ENCODE data around the gene PDE9A. TPM values are rescaled to one million over a fixed set of nuclear protein-coding genes. Genes with fewer than 3 reads are reported as not detected.

PDE9A gene
- total RNA-seq, 2 donors from 2014 or later = 45.9 to 62.4 TPM

DNA sequence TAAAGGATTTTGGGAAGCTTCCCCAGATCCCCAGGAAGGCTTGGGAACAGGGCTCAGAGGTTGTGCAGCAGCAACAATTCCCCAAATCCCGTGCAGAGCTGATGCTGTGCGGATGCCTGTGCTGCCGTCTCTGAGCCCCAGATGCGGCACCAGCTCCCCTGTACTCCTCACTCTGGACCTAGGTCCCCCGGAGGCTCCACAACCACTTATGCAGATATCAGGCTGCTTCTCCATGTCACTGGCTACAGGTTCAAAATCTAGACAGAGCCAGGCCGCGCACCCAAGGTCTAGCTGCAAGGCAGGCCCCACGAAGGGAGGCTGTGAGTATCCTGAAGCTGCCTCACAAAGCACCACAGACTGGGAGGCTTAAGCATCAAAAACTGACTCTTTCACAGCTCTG lies 81.6 kb downstream of the PDE9A start:
- no peak overlapping the region for H3K4me3 ChIP-seq (ENCODE audit: low read length)
- H3K9ac ChIP-seq (ENCODE audit: extremely low read depth, low read length, poor library complexity, severe bottlenecking) = no peak overlapping the region
- no peak overlapping the region for H3K27ac ChIP-seq (ENCODE audit: low read depth, low read length)
- H3K4me3 Mint-ChIP-seq = no peak overlapping the region
- no peaks in the 10 kb centered on the region for H3K27me3 ChIP-seq (ENCODE audit: control insufficient read depth, insufficient read depth, low read length, poor library complexity, severe bottlenecking)
- H3K9me3 Mint-ChIP-seq = no peaks in the 10 kb centered on the region
- 93 to 95% methylated on average over 4 to 8 of the region's 8 CpGs for WGBS, 2 experiments (ENCODE audit: insufficient coverage in 1 of 2, insufficient read length in 1 of 2)
- no peaks in the 10 kb centered on the region for H3K27me3 Mint-ChIP-seq (ENCODE audit: insufficient read depth)
- peaks cover 72% of the 10 kb centered on the region for H3K36me3 ChIP-seq (ENCODE audit: control insufficient read depth, insufficient read depth, low read length)
- peaks cover 14% of the 10 kb centered on the region for H3K9me3 ChIP-seq (ENCODE audit: control insufficient read depth, low read length)
- H3K4me1 ChIP-seq (ENCODE audit: control insufficient read depth, insufficient read depth, low read length) = no peaks in the 10 kb centered on the region
- peak; percentile 18 for DNase-seq
- H3K36me3 Mint-ChIP-seq (ENCODE audit: low read depth) = peaks cover 80% of the 10 kb centered on the region
- no peak overlapping the region for H3K27ac Mint-ChIP-seq
- TF ChIP-seq, protein P1, sequence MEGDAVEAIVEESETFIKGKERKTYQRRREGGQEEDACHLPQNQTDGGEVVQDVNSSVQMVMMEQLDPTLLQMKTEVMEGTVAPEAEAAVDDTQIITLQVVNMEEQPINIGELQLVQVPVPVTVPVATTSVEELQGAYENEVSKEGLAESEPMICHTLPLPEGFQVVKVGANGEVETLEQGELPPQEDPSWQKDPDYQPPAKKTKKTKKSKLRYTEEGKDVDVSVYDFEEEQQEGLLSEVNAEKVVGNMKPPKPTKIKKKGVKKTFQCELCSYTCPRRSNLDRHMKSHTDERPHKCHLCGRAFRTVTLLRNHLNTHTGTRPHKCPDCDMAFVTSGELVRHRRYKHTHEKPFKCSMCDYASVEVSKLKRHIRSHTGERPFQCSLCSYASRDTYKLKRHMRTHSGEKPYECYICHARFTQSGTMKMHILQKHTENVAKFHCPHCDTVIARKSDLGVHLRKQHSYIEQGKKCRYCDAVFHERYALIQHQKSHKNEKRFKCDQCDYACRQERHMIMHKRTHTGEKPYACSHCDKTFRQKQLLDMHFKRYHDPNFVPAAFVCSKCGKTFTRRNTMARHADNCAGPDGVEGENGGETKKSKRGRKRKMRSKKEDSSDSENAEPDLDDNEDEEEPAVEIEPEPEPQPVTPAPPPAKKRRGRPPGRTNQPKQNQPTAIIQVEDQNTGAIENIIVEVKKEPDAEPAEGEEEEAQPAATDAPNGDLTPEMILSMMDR (conservative IDR thresholded peaks at IDR 0.05) = no peak
- peaks cover 15% of the 10 kb centered on the region for H3K4me1 Mint-ChIP-seq

DNA sequence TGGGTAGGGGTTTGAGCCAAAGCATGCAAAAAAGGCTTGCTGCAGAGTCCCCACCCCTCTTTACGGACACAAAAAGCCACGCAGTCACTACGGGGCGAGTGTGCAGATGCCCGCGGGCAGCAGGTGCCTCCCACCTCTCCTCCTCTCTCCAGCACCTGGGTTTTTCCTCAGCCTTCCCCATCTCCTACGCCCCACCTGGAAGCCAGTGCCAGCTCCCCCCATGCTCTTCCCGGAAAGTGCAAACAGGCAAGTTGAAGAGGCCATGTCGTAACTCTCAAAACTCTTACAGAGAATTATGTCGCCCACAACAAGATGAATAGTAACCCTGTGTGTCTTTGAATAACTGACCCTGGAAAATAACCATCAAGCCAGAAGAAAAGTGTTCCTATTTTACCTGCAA lies 82.5 kb downstream of the PDE9A start:
- 96 to 97% methylated on average over 3 to 10 of the region's 10 CpGs for WGBS, 2 experiments (ENCODE audit: insufficient coverage in 1 of 2, insufficient read length in 1 of 2)
- peaks cover 14% of the 10 kb centered on the region for H3K9me3 ChIP-seq (ENCODE audit: control insufficient read depth, low read length)
- Mint-ChIP-seq H3K36me3 (ENCODE audit: low read depth) (peaks cover 82% of the 10 kb centered on the region), H3K4me3 (no peak overlapping the region), H3K9me3 (no peaks in the 10 kb centered on the region), H3K4me1 (peaks cover 15% of the 10 kb centered on the region), H3K27ac (no peak overlapping the region), H3K27me3 (ENCODE audit: insufficient read depth) (no peaks in the 10 kb centered on the region)
- H3K4me1 ChIP-seq (ENCODE audit: control insufficient read depth, insufficient read depth, low read length) = no peaks in the 10 kb centered on the region
- H3K27me3 ChIP-seq (ENCODE audit: control insufficient read depth, insufficient read depth, low read length, poor library complexity, severe bottlenecking) = no peaks in the 10 kb centered on the region
- no peak overlapping the region for H3K9ac ChIP-seq (ENCODE audit: extremely low read depth, low read length, poor library complexity, severe bottlenecking)
- no peak overlapping the region for H3K4me3 ChIP-seq (ENCODE audit: low read length)
- H3K27ac ChIP-seq (ENCODE audit: low read depth, low read length) = no peak overlapping the region
- TF ChIP-seq, protein P1 (conservative IDR thresholded peaks at IDR 0.05) = no peak
- peak; percentile 10 for DNase-seq
- peaks cover 75% of the 10 kb centered on the region for H3K36me3 ChIP-seq (ENCODE audit: control insufficient read depth, insufficient read depth, low read length)

DNA sequence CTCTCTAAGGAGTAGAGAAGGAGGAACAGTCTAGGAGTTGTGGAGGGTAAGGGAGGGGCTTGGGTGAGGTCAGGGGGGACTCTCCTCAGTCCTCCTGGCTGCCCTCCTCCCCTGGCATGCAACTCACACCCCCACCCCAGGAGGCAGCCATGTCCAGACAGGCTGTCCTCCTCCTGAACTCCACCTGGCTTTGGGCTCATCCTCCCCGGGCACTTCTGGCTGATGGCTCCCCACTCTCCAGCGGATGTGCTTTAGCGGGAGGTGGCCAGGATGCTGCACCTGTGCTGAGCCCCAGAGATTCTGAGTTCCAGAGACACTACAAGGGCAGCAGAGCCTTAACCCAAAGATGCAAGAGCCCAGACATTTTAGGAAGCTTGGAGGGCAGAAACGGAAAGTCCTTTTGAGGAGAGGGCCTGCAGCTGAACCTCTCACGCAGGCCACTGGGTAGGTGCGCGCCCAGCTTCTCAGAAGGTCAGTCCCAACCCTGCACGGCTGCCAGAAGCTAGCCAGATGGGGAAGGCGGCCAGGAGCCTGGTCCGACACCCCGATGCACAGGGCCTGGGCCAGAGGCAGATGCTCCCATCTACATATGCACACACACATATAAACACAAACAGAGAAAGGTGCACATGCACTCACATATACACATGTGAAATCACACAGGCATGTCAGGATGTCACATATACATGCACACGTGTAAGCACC lies 83.4 kb downstream of the PDE9A start:
- H3K27me3 Mint-ChIP-seq (ENCODE audit: insufficient read depth) = no peaks in the 10 kb centered on the region
- no peaks in the 10 kb centered on the region for H3K27me3 ChIP-seq (ENCODE audit: control insufficient read depth, insufficient read depth, low read length, poor library complexity, severe bottlenecking)
- 93% methylated on average over 6 to 12 of the region's 12 CpGs for WGBS, 2 experiments (ENCODE audit: insufficient coverage in 1 of 2, insufficient read length in 1 of 2)
- H3K9me3 Mint-ChIP-seq = no peaks in the 10 kb centered on the region
- DNase-seq = peak; percentile 31
- H3K27ac Mint-ChIP-seq = no peak overlapping the region
- H3K36me3 ChIP-seq (ENCODE audit: control insufficient read depth, insufficient read depth, low read length) = peaks cover 77% of the 10 kb centered on the region
- TF ChIP-seq, protein P1 (conservative IDR thresholded peaks at IDR 0.05) = no peak
- peaks cover 83% of the 10 kb centered on the region for H3K36me3 Mint-ChIP-seq (ENCODE audit: low read depth)
- no peak overlapping the region for H3K4me3 ChIP-seq (ENCODE audit: low read length)
- no peaks in the 10 kb centered on the region for H3K4me1 ChIP-seq (ENCODE audit: control insufficient read depth, insufficient read depth, low read length)
- no peak overlapping the region for H3K4me3 Mint-ChIP-seq
- peaks cover 15% of the 10 kb centered on the region for H3K4me1 Mint-ChIP-seq
- no peak overlapping the region for H3K9ac ChIP-seq (ENCODE audit: extremely low read depth, low read length, poor library complexity, severe bottlenecking)
- peaks cover 14% of the 10 kb centered on the region for H3K9me3 ChIP-seq (ENCODE audit: control insufficient read depth, low read length)
- H3K27ac ChIP-seq (ENCODE audit: low read depth, low read length) = no peak overlapping the region
